MM.1S (cell line): ENCODE results near the gene ADNP2.

Source experiments
- DNase-seq: peaks from one replicate; pipeline ENCODE4 v3.0.0-alpha.2; 2015
- H2AFZ ChIP-seq: fragments of 300-600 bp; sonication (generic); 2 replicates; pipeline ENCODE4 v1.6.0; 2016; ENCODE audit warnings: antibody characterized with exemption, low read length
- H3F3A ChIP-seq: fragments of 300-600 bp; sonication (generic); 2 replicates; pipeline ENCODE4 v1.6.1; 2016; ENCODE audit warnings: mild to moderate bottlenecking, antibody characterized with exemption, low read length, moderate library complexity, mixed read lengths; ENCODE audit not compliant: insufficient read depth
- H3K27ac ChIP-seq: fragments of 300-600 bp; sonication (generic); 2 replicates; pipeline ENCODE4 v1.5.1; 2016; ENCODE audit warnings: mild to moderate bottlenecking, low read length
- H3K27me3 ChIP-seq: fragments of 300-600 bp; sonication (generic); replicated peaks from 2 replicates; pipeline ENCODE4 v1.6.0; 2016; ENCODE audit warnings: low read length; ENCODE audit not compliant: insufficient read depth
- H3K36me3 ChIP-seq: fragments of 300-600 bp; sonication (generic); replicated peaks from 2 replicates; pipeline ENCODE4 v1.6.1; 2016; ENCODE audit warnings: mild to moderate bottlenecking, low read length, mixed read lengths; ENCODE audit not compliant: insufficient read depth
- H3K4me1 ChIP-seq: fragments of 300-600 bp; sonication (generic); 2 replicates; pipeline ENCODE4 v1.6.1; 2016; ENCODE audit warnings: low read length, mixed read lengths
- H3K4me2 ChIP-seq: fragments of 300-600 bp; sonication (generic); 2 replicates; pipeline ENCODE4 v1.6.0; 2016; ENCODE audit warnings: low read depth, low read length
- H3K4me3 ChIP-seq: fragments of 300-600 bp; sonication (generic); 2 replicates; pipeline ENCODE4 v1.5.1; 2016; ENCODE audit warnings: low read length, mixed read lengths
- H3K79me2 ChIP-seq: fragments of 300-600 bp; sonication (generic); 2 replicates; pipeline ENCODE4 v1.6.1; 2016; ENCODE audit warnings: mixed run types, low read length, mixed read lengths
- H3K9ac ChIP-seq: fragments of 300-600 bp; sonication (generic); 2 replicates; pipeline ENCODE4 v1.6.1; 2016; ENCODE audit warnings: low read length, mixed read lengths
- H3K9me2 ChIP-seq: fragments of 300-600 bp; sonication (generic); replicated peaks from 2 replicates; pipeline ENCODE4 v1.6.1; 2016; ENCODE audit warnings: mild to moderate bottlenecking, low read length, mixed read lengths; ENCODE audit not compliant: insufficient read depth
- H3K9me3 ChIP-seq: fragments of 300-600 bp; sonication (generic); replicated peaks from 2 replicates; pipeline ENCODE4 v1.6.1; 2016; ENCODE audit warnings: mild to moderate bottlenecking, low read length, mixed read lengths; ENCODE audit not compliant: insufficient read depth
- H4K20me1 ChIP-seq: fragments of 300-600 bp; sonication (generic); 2 replicates; pipeline ENCODE4 v1.6.1; 2016; ENCODE audit warnings: mild to moderate bottlenecking, low read length, moderate library complexity, mixed read lengths; ENCODE audit not compliant: insufficient read depth
- CTCF ChIP-seq: fragments of 300-600 bp; sonication (generic); IDR thresholded peaks from 2 replicates; pipeline ENCODE4 v1.5.1; 2016; ENCODE audit warnings: antibody characterized with exemption, low read length, mixed read lengths
- EZH2 ChIP-seq: fragments of 300-600 bp; sonication (generic); optimal IDR thresholded peaks from 2 replicates; pipeline ENCODE3; 2017; ENCODE audit warnings: low read depth, mild to moderate bottlenecking, antibody characterized with exemption, low read length, mixed read lengths
- EZH2phosphoT487 ChIP-seq: fragments of 300-600 bp; sonication (generic); IDR thresholded peaks from 2 replicates; pipeline ENCODE4 v1.6.1; 2018; ENCODE audit warnings: antibody characterized with exemption, low read length

The ADNP2 gene

GRCh38 chr18:80187956-80188642 is 79.0 kb downstream of the ADNP2 start:
- Histone ChIP-seq H2AFZ (no peak overlapping the region), H3K4me2 (no peak overlapping the region), H3K27ac (no peak overlapping the region), H3K27me3 (no peaks in the 10 kb centered on the region), H3K4me3 (no peak overlapping the region), H3K9me2 (no peaks in the 10 kb centered on the region), H3K79me2 (no peaks in the 10 kb centered on the region), H3K9me3 (no peaks in the 10 kb centered on the region), H3K4me1 (no peaks in the 10 kb centered on the region), H4K20me1 (no peaks in the 10 kb centered on the region), H3K9ac (no peak overlapping the region), H3F3A (no peaks in the 10 kb centered on the region), H3K36me3 (no peaks in the 10 kb centered on the region)
- TF ChIP-seq CTCF (no peak), EZH2 (no peak), EZH2phosphoT487 (no peak)
- no peak for DNase-seq

GRCh38 chr18:80188643-80189530 is 79.8 kb downstream of the ADNP2 start:
- TF ChIP-seq EZH2 (no peak), CTCF (no peak), EZH2phosphoT487 (no peak)
- Histone ChIP-seq H3K79me2 (no peaks in the 10 kb centered on the region), H3F3A (no peaks in the 10 kb centered on the region)

GRCh38 chr18:80189531-80189865 is 80.4 kb downstream of the ADNP2 start:
- Histone ChIP-seq H3K4me1 (no peaks in the 10 kb centered on the region), H2AFZ (no peak overlapping the region), H3K4me2 (no peak overlapping the region), H3K27ac (no peak overlapping the region), H3K9me3 (no peaks in the 10 kb centered on the region), H4K20me1 (no peaks in the 10 kb centered on the region), H3K9ac (no peak overlapping the region), H3K27me3 (no peaks in the 10 kb centered on the region), H3K79me2 (no peaks in the 10 kb centered on the region), H3K36me3 (no peaks in the 10 kb centered on the region), H3K4me3 (no peak overlapping the region), H3K9me2 (no peaks in the 10 kb centered on the region), H3F3A (no peaks in the 10 kb centered on the region)
- TF ChIP-seq EZH2 (no peak), CTCF (no peak), EZH2phosphoT487 (no peak)
- no peak for DNase-seq

More at GRCh38 chr18:80188643-80189530, 79.8 kb downstream of the ADNP2 start:
- H3K9ac ChIP-seq, result no peak overlapping the region
- H2AFZ ChIP-seq, result no peak overlapping the region
- no peaks in the 10 kb centered on the region for H3K9me3 ChIP-seq
- H3K9me2 ChIP-seq, result no peaks in the 10 kb centered on the region
- no peaks in the 10 kb centered on the region for H4K20me1 ChIP-seq
- no peaks in the 10 kb centered on the region for H3K4me1 ChIP-seq
- no peak for DNase-seq
- H3K36me3 ChIP-seq, result no peaks in the 10 kb centered on the region
- H3K27me3 ChIP-seq, result no peaks in the 10 kb centered on the region
- H3K4me3 ChIP-seq, result no peak overlapping the region
- H3K27ac ChIP-seq, result no peak overlapping the region
- H3K4me2 ChIP-seq, result no peak overlapping the region
